ENCODE data around the gene MXD1. TPM values are rescaled to one million over a fixed set of nuclear protein-coding genes. Genes with fewer than 3 reads are reported as not detected.

Gene MXD1
- total RNA-seq, 4 donors from 2014 or later: 12.5 to 18.6 (median 15.7) TPM

- no peaks in the 10 kb centered on the region for H3K27me3 ChIP-seq
- 0% methylated on average over 11 of the region's 56 CpGs for WGBS
- H3K4me3 ChIP-seq: peak overlapping the region; percentile 88
- no peaks in the 10 kb centered on the region for H3K9me3 ChIP-seq
- TF ChIP-seq POLR2AphosphoS5 (IDR thresholded peaks at IDR 0.05): peak; percentile 77 to 98 (median 89)
- TF ChIP-seq POLR2A (IDR thresholded peaks at IDR 0.05): peak in 1 of 2 donors; percentile 89
- TF ChIP-seq CTCF (IDR thresholded peaks at IDR 0.05): no peak
- H3K27ac ChIP-seq: peak overlapping the region; percentile 96
- peak; percentile 100 for DNase-seq (ENCODE audit: low spot score in 2 of 2)
- H3K36me3 ChIP-seq: peaks cover 12% of the 10 kb centered on the region
- peaks cover 43% of the 10 kb centered on the region for H3K4me1 ChIP-seq
Measured at GRCh38 chr2:69914164-69914949, 552 bp upstream of the MXD1 start.

GRCh38 chr2:69916106-69916505 is 1.2 kb downstream of the MXD1 start:
- TF ChIP-seq POLR2AphosphoS5 (IDR thresholded peaks at IDR 0.05) (no peak), POLR2A (IDR thresholded peaks at IDR 0.05) (no peak), CTCF (IDR thresholded peaks at IDR 0.05) (no peak), EP300 (IDR thresholded peaks at IDR 0.05) (no peak)
- H3K4me3 ChIP-seq: peak overlapping the region; percentile 88

GRCh38 chr2:69917852-69918251 is 2.9 kb downstream of the MXD1 start:
- Histone ChIP-seq H3K9me3 (no peaks in the 10 kb centered on the region), H3K27ac (no peak overlapping the region), H3K27me3 (no peaks in the 10 kb centered on the region), H3K4me1 (peaks cover 41% of the 10 kb centered on the region), H3K4me3 (no peak overlapping the region), H3K36me3 (peaks cover 33% of the 10 kb centered on the region)
- TF ChIP-seq POLR2A (IDR thresholded peaks at IDR 0.05): no peak
- no peak for TF ChIP-seq EP300 (IDR thresholded peaks at IDR 0.05)
- no peak for TF ChIP-seq POLR2AphosphoS5 (IDR thresholded peaks at IDR 0.05)
- TF ChIP-seq CTCF (IDR thresholded peaks at IDR 0.05): no peak
- DNase-seq (ENCODE audit: low spot score in 2 of 2): no peak
- 49% methylated on average over 3 of the region's 3 CpGs for WGBS

More at GRCh38 chr2:69916106-69916505, 1.2 kb downstream of the MXD1 start:
- Histone ChIP-seq H3K27ac (peak overlapping the region; percentile 92), H3K36me3 (peaks cover 16% of the 10 kb centered on the region), H3K9me3 (no peaks in the 10 kb centered on the region), H3K27me3 (no peaks in the 10 kb centered on the region), H3K4me1 (peaks cover 43% of the 10 kb centered on the region)
- WGBS: 36% methylated on average over 2 of the region's 2 CpGs
- no peak for DNase-seq (ENCODE audit: low spot score in 2 of 2)

GRCh38 chr2:69918401-69918800 is 3.5 kb downstream of the MXD1 start:
- no peak for DNase-seq (ENCODE audit: low spot score in 2 of 2)
- H3K36me3 ChIP-seq: peaks cover 39% of the 10 kb centered on the region
- H3K9me3 ChIP-seq: no peaks in the 10 kb centered on the region
- H3K27me3 ChIP-seq: no peaks in the 10 kb centered on the region
- no peak overlapping the region for H3K4me3 ChIP-seq
- H3K27ac ChIP-seq: no peak overlapping the region
- H3K4me1 ChIP-seq: peaks cover 40% of the 10 kb centered on the region
- TF ChIP-seq EP300 (IDR thresholded peaks at IDR 0.05) (no peak), POLR2AphosphoS5 (IDR thresholded peaks at IDR 0.05) (no peak), POLR2A (IDR thresholded peaks at IDR 0.05) (no peak), CTCF (IDR thresholded peaks at IDR 0.05) (no peak)
- 49% methylated on average over 3 of the region's 3 CpGs for WGBS

GRCh38 chr2:69923116-69923515 is 8.2 kb downstream of the MXD1 start:
- 100% methylated on average over 3 of the region's 3 CpGs for WGBS
- H3K4me1 ChIP-seq: peaks cover 5% of the 10 kb centered on the region
- no peaks in the 10 kb centered on the region for H3K9me3 ChIP-seq
- peaks cover 39% of the 10 kb centered on the region for H3K36me3 ChIP-seq
- TF ChIP-seq POLR2AphosphoS5 (IDR thresholded peaks at IDR 0.05): no peak
- no peak for TF ChIP-seq CTCF (IDR thresholded peaks at IDR 0.05)
- TF ChIP-seq EP300 (IDR thresholded peaks at IDR 0.05): no peak
- no peak for TF ChIP-seq POLR2A (IDR thresholded peaks at IDR 0.05)
- no peaks in the 10 kb centered on the region for H3K27me3 ChIP-seq
- no peak overlapping the region for H3K4me3 ChIP-seq
- no peak for DNase-seq (ENCODE audit: low spot score in 2 of 2)
- no peak overlapping the region for H3K27ac ChIP-seq
